Measurements from ENCODE around the gene ATP6V0D1. TPM values are rescaled to one million over a fixed set of nuclear protein-coding genes. Genes with fewer than 3 reads are reported as not detected.

The ATP6V0D1 gene
- total and polyA plus RNA-seq, 2 of the 4 experiments (the other 2 are of a cell fraction) = 112 to 124 TPM

GRCh38 chr16:67518676-67519075 is 37.7 kb upstream of the ATP6V0D1 start:
- no peak overlapping the region for H3K56ac ChIP-seq (ENCODE audit: extremely low read depth, insufficient read depth, low read length)
- no peak overlapping the region for H3K4me2 ChIP-seq (ENCODE audit: low read depth, low read length)
- H4K5ac ChIP-seq (ENCODE audit: low read depth, low read length) = no peak overlapping the region
- no peaks in the 10 kb centered on the region for H3K79me1 ChIP-seq (ENCODE audit: low read depth in 1 of 2, low read length in 2 of 2)
- WGBS, 2 experiments (ENCODE audit: extremely low coverage in 2 of 2, insufficient read length in 1 of 2) = 83% methylated on average over 7 of the region's 8 CpGs; no CpG with 5 or more reads in 1 of the 2 experiments
- no peak overlapping the region for H2AK9ac ChIP-seq (replicated peaks; ENCODE audit: low read depth, low read length, poor library complexity)
- intact Hi-C loops (cut with micrococcal nuclease) (no loop called here), dilution Hi-C loops (cut with HindIII; ENCODE audit: low sequenced_read_pairs, unreplicated experiment) (no loop called here), in situ Hi-C loops (cut with MboI; ENCODE audit: low sequenced_read_pairs) (no loop called here)
- ChIA-PET CTCF (no interaction called here), POLR2A (ENCODE audit: unreplicated experiment) (no interaction called here)
- no peak overlapping the region for H2AK5ac ChIP-seq (ENCODE audit: low read depth, low read length)
- H2BK120ac ChIP-seq (ENCODE audit: low read depth, low read length) = no peak overlapping the region
- no peak overlapping the region for H3K18ac ChIP-seq (ENCODE audit: low read depth, low read length)
- no peak for DNase-seq
- H2BK15ac ChIP-seq (ENCODE audit: low read depth, low read length) = no peak overlapping the region
- H3K4me1 ChIP-seq (ENCODE audit: control insufficient read depth, insufficient read depth, low read length) = peaks cover 6% of the 10 kb centered on the region
- no peak overlapping the region for H2BK20ac ChIP-seq (ENCODE audit: low read depth, low read length)
- H4K8ac ChIP-seq (ENCODE audit: low read depth in 2 of 2, low read length in 2 of 2) = no peak overlapping the region
- H3K27ac ChIP-seq (ENCODE audit: insufficient read depth, low read length) = no peak overlapping the region
- no peak overlapping the region for H3K4ac ChIP-seq (ENCODE audit: low read depth, low read length)
- no peaks in the 10 kb centered on the region for H3K9me3 ChIP-seq (ENCODE audit: control insufficient read depth, insufficient read depth, low read length)
- H3K27me3 ChIP-seq (ENCODE audit: control insufficient read depth, insufficient read depth, low read length) = no peaks in the 10 kb centered on the region
- BruUV-seq (replicated peaks) = no TSS peak
- no peak overlapping the region for H3K4me3 ChIP-seq (ENCODE audit: insufficient read depth, low read depth, low read length)
- peaks cover 4% of the 10 kb centered on the region; the same call in 1 of the 2 replicates for H3K9me1 ChIP-seq (ENCODE audit: insufficient read depth, low read length)
- H2AFZ ChIP-seq (replicated peaks; ENCODE audit: low read length, poor library complexity) = no peak overlapping the region
- H3K14ac ChIP-seq (replicated peaks; ENCODE audit: low read depth, low read length) = no peak overlapping the region
- no peaks in the 10 kb centered on the region for H3K36me3 ChIP-seq (ENCODE audit: control insufficient read depth, insufficient read depth, low read length)
- H4K91ac ChIP-seq (ENCODE audit: insufficient read depth, low read depth, low read length) = no peak overlapping the region
- no peak overlapping the region for H2BK5ac ChIP-seq (ENCODE audit: low read depth, low read length, poor library complexity, severe bottlenecking)
- H3K9ac ChIP-seq (ENCODE audit: low read depth, low read length) = no peak overlapping the region
- ATAC-seq (ENCODE audit: low read depth) = no peak
- peaks cover 3% of the 10 kb centered on the region; the same call in 1 of the 2 replicates for H4K20me1 ChIP-seq (ENCODE audit: insufficient read depth, low read length)
- TF ChIP-seq POLR2A (IDR thresholded peaks at IDR 0.05; ENCODE audit: low read depth, low read length) = no peak
- TF ChIP-seq CEBPB (IDR thresholded peaks at IDR 0.05; ENCODE audit: low read depth, low read length) = no peak
- no peak for TF ChIP-seq RCOR1 (IDR thresholded peaks at IDR 0.05; ENCODE audit: insufficient replicate concordance, low read length)
- TF ChIP-seq, protein P1, sequence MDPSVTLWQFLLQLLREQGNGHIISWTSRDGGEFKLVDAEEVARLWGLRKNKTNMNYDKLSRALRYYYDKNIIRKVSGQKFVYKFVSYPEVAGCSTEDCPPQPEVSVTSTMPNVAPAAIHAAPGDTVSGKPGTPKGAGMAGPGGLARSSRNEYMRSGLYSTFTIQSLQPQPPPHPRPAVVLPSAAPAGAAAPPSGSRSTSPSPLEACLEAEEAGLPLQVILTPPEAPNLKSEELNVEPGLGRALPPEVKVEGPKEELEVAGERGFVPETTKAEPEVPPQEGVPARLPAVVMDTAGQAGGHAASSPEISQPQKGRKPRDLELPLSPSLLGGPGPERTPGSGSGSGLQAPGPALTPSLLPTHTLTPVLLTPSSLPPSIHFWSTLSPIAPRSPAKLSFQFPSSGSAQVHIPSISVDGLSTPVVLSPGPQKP (IDR thresholded peaks at IDR 0.05; ENCODE audit: borderline replicate concordance, low read depth, low read length) = no peak
- no peak for TF ChIP-seq RAD21 (IDR thresholded peaks at IDR 0.05; ENCODE audit: low read length)
- TF ChIP-seq CHD1 (IDR thresholded peaks at IDR 0.05; ENCODE audit: low read depth, low read length) = no peak
- TF ChIP-seq RFX5 (IDR thresholded peaks at IDR 0.05; ENCODE audit: low read depth, low read length) = no peak
- TF ChIP-seq SMC3 (IDR thresholded peaks at IDR 0.05; ENCODE audit: low read depth, low read length) = no peak
- no peak for TF ChIP-seq CTCF (conservative IDR thresholded peaks at IDR 0.05; ENCODE audit: low read depth, low read length)
- TF ChIP-seq BHLHE40 (IDR thresholded peaks at IDR 0.05; ENCODE audit: low read depth, low read length) = no peak
- TF ChIP-seq MAFK (IDR thresholded peaks at IDR 0.05; ENCODE audit: low read depth, low read length) = no peak
- no peak for TF ChIP-seq NFE2L2 (IDR thresholded peaks at IDR 0.05; ENCODE audit: low read depth, low read length)
- no peak for TF ChIP-seq MXI1 (IDR thresholded peaks at IDR 0.05; ENCODE audit: borderline replicate concordance, low read depth, low read length)
- no peak for TF ChIP-seq USF2 (IDR thresholded peaks at IDR 0.05; ENCODE audit: low read depth, low read length)
- TF ChIP-seq MAZ (IDR thresholded peaks at IDR 0.05; ENCODE audit: borderline replicate concordance, low read depth, low read length) = no peak
- no peak for TF ChIP-seq FOS (IDR thresholded peaks at IDR 0.05; ENCODE audit: low read depth, low read length)
- H3K23ac ChIP-seq (ENCODE audit: low read depth, low read length) = no peak overlapping the region
